Left lung (tissue), 10 donors: ENCODE measurements around the gene EXOC2. TPM values are rescaled to one million over a fixed set of nuclear protein-coding genes. Genes with fewer than 3 reads are reported as not detected.

Experiments used
- ATAC-seq: fragments of 200-7000 bp; cut with Tn5 transposase; one replicate; pipeline ENCODE4 v1.9.1; 2020; ENCODE audit warnings: moderate library complexity
- DNase-seq, 4 donors: peaks; one replicate each; pipeline ENCODE4 v3.0.0-alpha.2; 2013 to 2020
- H3K27ac ChIP-seq, 2 donors: fragments of 200-600 bp; sonication (generic) in 1 of 2; one replicate each; pipeline versions ENCODE4 v1.5.0 to v1.8.0; 2020 to 2021
- H3K27me3 ChIP-seq, 2 donors: fragments of 200-600 bp; sonication (generic) in 1 of 2; one replicate each; pipeline versions ENCODE4 v1.5.0 to v1.8.0; 2020 to 2021
- H3K36me3 ChIP-seq, 2 donors: fragments of 200-600 bp; sonication (generic) in 1 of 2; one replicate each; pipeline versions ENCODE4 v1.5.0 to v1.8.0; 2020 to 2021
- H3K4me1 ChIP-seq, 2 donors: fragments of 200-600 bp; one replicate each; pipeline ENCODE4 v1.8.0; 2021
- H3K4me3 ChIP-seq, 2 donors: fragments of 200-600 bp; sonication (generic) in 1 of 2; one replicate each; pipeline versions ENCODE4 v1.5.0 to v1.8.0; 2020 to 2021; ENCODE audit warnings: mild to moderate bottlenecking in 1 of 2
- H3K9me3 ChIP-seq, 2 donors: fragments of 200-600 bp; sonication (generic) in 1 of 2; one replicate each; pipeline versions ENCODE4 v1.5.0 to v1.8.0; 2020 to 2021
- intact Hi-C, 2 donors: fragments of 100-400 bp; cut with DNase I; formaldehyde crosslinking; loops; one replicate each; pipeline versions ENCODE4 v1.11.2 to v1.14.2; 2022
- polyA plus RNA-seq, 6 donors: library from polyadenylated mRNA; unstranded; fragments of 120-200 nt; gene quantifications; one replicate each; pipeline ENCODE4 v1.2.1, GENCODE V29; 2013; ENCODE audit not compliant: insufficient read length in 6 of 6
- total RNA-seq, 2 donors: library from RNA; stranded (reverse); fragmentation: NEBNext Ultra II Directional; extraction: Animal tissue kit (Norgen Biotek cat#: 25700); gene quantifications; one replicate each; pipeline ENCODE4 v1.2.1, GENCODE V29; 2021
- TF ChIP-seq, protein P1 (sequence below), 2 donors: fragments of 200-600 bp; sonication (generic) in 1 of 2; IDR thresholded peaks; one replicate each; pipeline versions ENCODE4 v1.5.0 to v1.8.0; 2021; ENCODE audit warnings: antibody characterized with exemption in 2 of 2
- donor health status: DM: no; HTN: yes; CAD: no.
- donor health status: DM: no; HTN: no; CAD: no.

The EXOC2 gene
- total and polyA plus RNA-seq, 8 donors = 19.8 to 30.4 (median 28.4) TPM

DNA sequence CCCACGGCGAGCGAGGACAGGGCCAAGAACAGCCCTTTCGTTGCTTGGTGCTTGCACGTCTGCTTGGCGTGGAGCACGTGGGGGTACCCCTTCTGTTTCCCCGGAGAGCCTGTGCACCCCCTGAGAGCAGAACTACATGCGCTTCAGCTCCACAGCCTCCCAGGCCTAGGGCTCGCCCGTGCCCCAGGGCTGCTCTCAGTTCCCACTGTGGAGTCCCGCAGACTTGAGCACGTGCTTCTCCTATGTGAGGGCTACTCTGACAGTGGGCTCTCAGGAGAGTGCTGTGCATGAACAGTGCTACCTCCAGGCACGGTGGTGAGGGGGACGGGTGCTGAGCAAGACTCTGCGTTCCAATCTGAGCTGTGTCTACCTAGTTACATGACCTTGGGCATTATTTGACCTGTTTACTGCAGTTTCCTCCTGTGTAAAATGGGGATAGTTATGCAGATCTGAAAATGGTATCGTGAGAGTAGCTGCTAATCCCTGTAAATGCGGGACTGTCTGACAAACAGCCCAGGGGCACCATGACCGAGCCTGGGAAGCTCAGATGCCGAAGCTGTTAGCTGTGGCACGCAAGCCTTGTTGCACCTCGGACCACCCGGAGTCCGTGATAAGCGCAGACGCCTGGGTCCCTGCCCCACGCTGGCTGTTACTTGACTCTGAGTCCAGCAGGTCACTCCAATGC lies 219.0 kb downstream of the EXOC2 start:
- Histone ChIP-seq H3K9me3 (no peaks in the 10 kb centered on the region), H3K36me3 (no peaks in the 10 kb centered on the region), H3K4me3 (no peak overlapping the region), H3K27me3 (peaks cover 0 to 7% of the 10 kb centered on the region in 2 donors), H3K27ac (no peak overlapping the region), H3K4me1 (peaks cover 0 to 6% of the 10 kb centered on the region in 2 donors)
- peak in 1 of 4 donors; percentile 55 for DNase-seq
- TF ChIP-seq, protein P1, sequence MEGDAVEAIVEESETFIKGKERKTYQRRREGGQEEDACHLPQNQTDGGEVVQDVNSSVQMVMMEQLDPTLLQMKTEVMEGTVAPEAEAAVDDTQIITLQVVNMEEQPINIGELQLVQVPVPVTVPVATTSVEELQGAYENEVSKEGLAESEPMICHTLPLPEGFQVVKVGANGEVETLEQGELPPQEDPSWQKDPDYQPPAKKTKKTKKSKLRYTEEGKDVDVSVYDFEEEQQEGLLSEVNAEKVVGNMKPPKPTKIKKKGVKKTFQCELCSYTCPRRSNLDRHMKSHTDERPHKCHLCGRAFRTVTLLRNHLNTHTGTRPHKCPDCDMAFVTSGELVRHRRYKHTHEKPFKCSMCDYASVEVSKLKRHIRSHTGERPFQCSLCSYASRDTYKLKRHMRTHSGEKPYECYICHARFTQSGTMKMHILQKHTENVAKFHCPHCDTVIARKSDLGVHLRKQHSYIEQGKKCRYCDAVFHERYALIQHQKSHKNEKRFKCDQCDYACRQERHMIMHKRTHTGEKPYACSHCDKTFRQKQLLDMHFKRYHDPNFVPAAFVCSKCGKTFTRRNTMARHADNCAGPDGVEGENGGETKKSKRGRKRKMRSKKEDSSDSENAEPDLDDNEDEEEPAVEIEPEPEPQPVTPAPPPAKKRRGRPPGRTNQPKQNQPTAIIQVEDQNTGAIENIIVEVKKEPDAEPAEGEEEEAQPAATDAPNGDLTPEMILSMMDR (IDR thresholded peaks at IDR 0.05) = no peak
- intact Hi-C loops = no loop called here
- no peak for ATAC-seq

DNA sequence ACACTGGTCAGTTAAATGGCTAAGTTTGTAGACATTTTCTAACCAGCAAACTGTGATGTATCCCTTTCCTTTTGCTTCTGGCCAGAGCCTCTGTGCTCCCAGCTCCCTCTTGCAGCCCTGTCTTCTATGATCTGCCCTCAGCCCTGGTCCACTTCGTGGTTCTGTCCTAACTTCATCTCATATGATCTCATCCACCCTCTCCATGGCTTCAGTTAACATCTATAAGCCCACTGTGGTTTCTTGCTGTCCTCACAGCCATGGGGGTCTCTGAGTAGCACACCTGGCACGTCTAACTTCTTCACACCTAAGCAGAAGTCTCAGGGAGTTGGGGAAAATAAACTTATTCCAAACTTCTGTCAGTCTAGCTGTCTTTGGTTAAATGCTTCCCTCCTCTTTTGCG lies 219.6 kb downstream of the EXOC2 start:
- ATAC-seq = no peak
- Histone ChIP-seq H3K4me3 (no peak overlapping the region), H3K4me1 (peaks cover 0 to 6% of the 10 kb centered on the region in 2 donors), H3K27ac (no peak overlapping the region), H3K27me3 (peaks cover 0 to 9% of the 10 kb centered on the region in 2 donors), H3K9me3 (no peaks in the 10 kb centered on the region), H3K36me3 (no peaks in the 10 kb centered on the region)
- TF ChIP-seq, protein P1 (IDR thresholded peaks at IDR 0.05) = no peak
- intact Hi-C loops = no loop called here
- DNase-seq = no peak

DNA sequence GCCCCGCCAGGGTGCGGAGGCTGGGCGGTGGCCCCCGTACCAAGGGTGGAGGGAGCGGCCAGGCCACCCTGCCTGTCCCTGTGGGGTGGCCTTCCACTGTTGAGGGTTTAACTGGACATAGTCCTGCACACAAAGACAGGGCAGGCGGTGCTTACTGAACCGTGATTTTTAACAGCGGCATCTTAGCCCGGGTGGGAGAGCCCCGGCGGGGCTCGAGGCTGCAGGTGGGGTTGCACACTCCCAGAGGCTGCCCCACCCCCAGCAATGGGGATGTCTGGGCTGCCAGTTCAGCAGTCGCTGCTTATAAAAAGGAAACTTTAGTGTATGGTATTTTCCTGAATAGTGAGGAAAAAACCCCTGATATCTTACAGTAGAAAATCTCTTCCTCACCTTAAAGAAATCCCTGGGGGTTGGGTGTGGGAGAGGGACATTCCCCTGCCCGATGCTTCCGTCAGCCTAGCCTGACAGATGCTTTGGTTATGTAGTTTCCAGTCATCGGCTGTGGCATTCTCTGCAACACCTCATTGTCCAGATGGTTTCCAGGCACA lies 222.0 kb downstream of the EXOC2 start:
- ATAC-seq = no peak
- intact Hi-C loops = no loop called here

DNA sequence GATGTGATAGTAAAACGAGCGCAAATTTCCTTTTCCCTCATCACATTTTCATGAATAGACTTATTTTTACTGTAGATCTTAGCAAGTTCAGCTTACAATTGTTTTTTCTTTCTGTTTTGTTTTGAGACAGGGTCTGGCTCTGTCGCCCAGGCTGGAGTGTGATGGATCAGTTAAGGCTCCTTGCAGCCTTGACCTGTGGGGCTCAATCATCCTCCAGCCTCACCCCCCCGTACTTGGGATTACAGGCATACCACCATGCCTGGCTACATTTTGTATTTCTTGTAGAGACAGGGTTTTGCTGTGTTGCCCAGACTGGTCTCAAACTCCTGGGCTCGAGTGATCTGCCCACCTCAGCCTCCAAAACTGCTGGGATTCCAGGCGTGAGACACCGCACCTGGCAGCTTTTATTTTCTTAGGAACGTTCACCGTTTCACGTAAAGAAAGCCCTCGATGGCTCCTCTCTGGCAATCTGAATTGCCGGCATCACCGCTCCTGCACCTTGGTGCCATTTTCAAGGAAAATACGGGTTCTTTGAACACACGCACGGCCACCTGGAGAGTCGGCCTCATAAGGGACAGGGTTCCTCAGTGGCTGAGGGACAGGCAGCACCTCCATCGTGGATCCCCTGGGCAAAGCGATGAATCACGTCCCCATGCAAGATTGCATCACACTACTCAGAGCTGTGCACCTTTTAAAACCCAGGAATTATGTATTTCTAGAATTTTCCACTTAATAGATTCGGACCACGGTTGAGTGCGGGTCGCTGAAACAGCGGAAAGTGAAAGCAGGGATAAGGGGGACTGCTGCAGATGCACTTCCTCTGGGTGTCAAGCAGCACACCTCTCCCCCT lies 222.7 kb downstream of the EXOC2 start:
- H3K9me3 ChIP-seq = no peaks in the 10 kb centered on the region
- no peak for DNase-seq
- H3K4me3 ChIP-seq = no peak overlapping the region
- intact Hi-C loops = no loop called here
- ATAC-seq = no peak
- no peaks in the 10 kb centered on the region for H3K36me3 ChIP-seq
- H3K4me1 ChIP-seq = peaks cover 0 to 6% of the 10 kb centered on the region in 2 donors
- peaks cover 0 to 35% of the 10 kb centered on the region in 2 donors for H3K27me3 ChIP-seq
- TF ChIP-seq, protein P1 (IDR thresholded peaks at IDR 0.05) = no peak
- H3K27ac ChIP-seq = no peak overlapping the region

More for the DNA sequence above, 222.0 kb downstream of the EXOC2 start:
- Histone ChIP-seq H3K4me3 (no peak overlapping the region), H3K4me1 (peaks cover 0 to 6% of the 10 kb centered on the region in 2 donors), H3K9me3 (no peaks in the 10 kb centered on the region), H3K27me3 (peaks cover 0 to 29% of the 10 kb centered on the region in 2 donors), H3K27ac (no peak overlapping the region), H3K36me3 (no peaks in the 10 kb centered on the region)
- DNase-seq = peak in 1 of 4 donors; percentile 56
- TF ChIP-seq, protein P1 (IDR thresholded peaks at IDR 0.05) = no peak

DNA sequence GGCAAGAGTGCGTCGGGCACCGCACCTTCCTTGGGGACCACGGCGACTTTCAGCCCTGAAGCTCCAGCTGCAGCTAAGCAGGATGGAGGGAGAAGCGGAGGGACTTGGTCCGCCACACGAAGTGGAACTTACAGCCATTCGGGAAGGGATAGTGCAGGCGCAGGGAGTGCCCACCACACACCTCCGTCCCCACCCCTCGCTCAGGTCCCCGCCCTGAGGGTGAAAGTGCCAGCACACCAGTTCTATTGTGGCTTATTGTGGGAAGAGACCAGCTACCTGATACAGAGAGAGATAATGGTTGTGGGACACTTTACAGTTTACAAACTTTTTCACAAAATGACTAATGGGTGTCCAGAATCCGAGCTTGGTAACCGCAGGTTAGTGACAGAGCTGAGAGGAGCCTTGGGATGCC lies 225.3 kb downstream of the EXOC2 start:
- Histone ChIP-seq H3K4me1 (no peaks in the 10 kb centered on the region), H3K27ac (no peak overlapping the region), H3K27me3 (peaks cover 0 to 49% of the 10 kb centered on the region in 2 donors), H3K4me3 (no peak overlapping the region), H3K36me3 (no peaks in the 10 kb centered on the region), H3K9me3 (no peaks in the 10 kb centered on the region)
- intact Hi-C loops = no loop called here
- ATAC-seq (no peak), DNase-seq (no peak)
- TF ChIP-seq, protein P1 (IDR thresholded peaks at IDR 0.05) = no peak
